ENCODE measurements around the gene RABL3. TPM values are rescaled to one million over a fixed set of nuclear protein-coding genes. Genes with fewer than 3 reads are reported as not detected.

The RABL3 gene
- total and polyA plus RNA-seq, 2 of the 13 experiments (the other 11 are each of a cell fraction or from before 2014, with no cell fraction given) = 4.8 to 31.9 TPM

DNA sequence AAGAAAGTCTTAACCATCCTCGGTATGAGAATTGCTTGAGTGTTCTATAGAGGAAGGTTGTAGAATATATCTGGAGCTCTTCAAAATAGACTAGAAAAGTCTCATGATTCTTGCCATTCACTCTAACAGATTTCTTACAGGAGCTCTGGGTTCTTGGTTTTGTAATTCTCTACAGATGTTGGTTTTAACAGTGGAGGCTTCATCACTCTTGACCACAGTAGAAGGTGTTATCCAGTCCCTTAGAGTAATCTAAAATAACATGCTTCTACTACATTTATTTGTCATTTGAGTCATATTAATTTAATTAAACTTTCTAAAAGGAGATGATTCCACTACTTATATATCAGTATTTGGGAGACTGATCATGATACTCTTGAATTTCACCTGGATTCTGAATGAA is 9.9 kb upstream of the RABL3 start (continued):
- TF ChIP-seq, protein P1, sequence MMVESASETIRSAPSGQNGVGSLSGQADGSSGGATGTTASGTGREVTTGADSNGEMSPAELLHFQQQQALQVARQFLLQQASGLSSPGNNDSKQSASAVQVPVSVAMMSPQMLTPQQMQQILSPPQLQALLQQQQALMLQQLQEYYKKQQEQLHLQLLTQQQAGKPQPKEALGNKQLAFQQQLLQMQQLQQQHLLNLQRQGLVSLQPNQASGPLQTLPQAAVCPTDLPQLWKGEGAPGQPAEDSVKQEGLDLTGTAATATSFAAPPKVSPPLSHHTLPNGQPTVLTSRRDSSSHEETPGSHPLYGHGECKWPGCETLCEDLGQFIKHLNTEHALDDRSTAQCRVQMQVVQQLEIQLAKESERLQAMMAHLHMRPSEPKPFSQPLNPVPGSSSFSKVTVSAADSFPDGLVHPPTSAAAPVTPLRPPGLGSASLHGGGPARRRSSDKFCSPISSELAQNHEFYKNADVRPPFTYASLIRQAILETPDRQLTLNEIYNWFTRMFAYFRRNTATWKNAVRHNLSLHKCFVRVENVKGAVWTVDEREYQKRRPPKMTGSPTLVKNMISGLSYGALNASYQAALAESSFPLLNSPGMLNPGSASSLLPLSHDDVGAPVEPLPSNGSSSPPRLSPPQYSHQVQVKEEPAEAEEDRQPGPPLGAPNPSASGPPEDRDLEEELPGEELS (CRISPR knock-in tag; IDR thresholded peaks at IDR 0.05) = no peak

DNA sequence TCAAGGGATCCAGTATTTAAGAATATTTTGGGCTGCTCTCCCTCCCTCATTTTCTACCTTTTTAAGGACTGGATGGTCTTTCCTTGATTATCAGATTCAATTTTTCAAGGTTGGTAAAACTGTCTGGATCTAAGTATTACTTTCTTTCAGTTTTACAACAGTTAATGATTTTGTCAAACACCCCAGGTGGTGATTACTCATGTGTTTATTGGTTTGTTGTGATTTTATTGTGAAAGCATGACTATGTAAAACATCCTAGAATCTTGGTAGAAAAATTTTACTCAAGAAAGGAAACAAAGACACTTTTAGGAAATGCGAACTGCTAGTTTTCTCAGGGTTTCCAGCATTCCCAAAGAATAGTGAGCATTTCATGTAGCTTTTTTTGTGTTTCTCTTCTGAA is 7.5 kb upstream of the RABL3 start:
- no peaks in the 10 kb centered on the region for H4K20me1 ChIP-seq (ENCODE audit: insufficient read depth, low read length)
- in situ Hi-C loops (cut with HindIII; ENCODE audit: extremely low pct_ligation_motif_present, low pct_unique_long_range_greater_than_20kb) = no loop called here

DNA sequence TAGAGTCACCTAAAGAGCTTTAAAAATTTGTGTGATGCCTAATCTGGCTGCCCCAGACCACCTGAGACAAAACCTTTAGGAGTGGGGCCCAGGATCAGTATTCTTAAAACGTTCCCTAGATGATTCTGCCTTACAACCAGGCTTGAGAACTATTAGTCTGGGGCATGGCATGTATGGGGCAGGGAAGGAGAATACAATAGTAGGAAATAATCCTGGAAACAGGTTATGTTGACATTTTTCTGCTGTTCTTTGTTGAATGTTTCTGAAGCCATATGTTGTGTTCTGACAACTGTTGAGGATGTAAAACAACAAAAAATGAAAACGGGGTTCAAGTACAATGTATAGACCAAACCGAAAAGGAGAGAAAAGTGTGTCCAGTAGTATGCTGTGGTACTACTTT is 3.1 kb upstream of the RABL3 start:
- Histone ChIP-seq H3K9me3 (ENCODE audit: low read length) (no peaks in the 10 kb centered on the region), H3K9ac (ENCODE audit: insufficient read depth, low read depth, low read length) (no peak overlapping the region), H3K79me2 (ENCODE audit: insufficient read depth, low read length) (peaks cover 47% of the 10 kb centered on the region), H3K27me3 (ENCODE audit: control insufficient read depth in 1 of 2, insufficient read depth in 2 of 2, low read length in 2 of 2) (no peaks in the 10 kb centered on the region; a peak in 1 of 5 replicates), H3K4me2 (ENCODE audit: low read depth, low read length) (no peak overlapping the region), H3K36me3 (replicated peaks in 1 of 2; ENCODE audit: control insufficient read depth in 1 of 2, insufficient read depth in 2 of 2, low read length in 2 of 2) (peaks cover 0 to 2% of the 10 kb centered on the region in 2 experiments; a peak in 1 of 5 replicates), H3K4me1 (ENCODE audit: insufficient read depth, low read length) (peaks cover 29% of the 10 kb centered on the region), H3K4me3 (replicated peaks in 1 of 3; ENCODE audit: insufficient read depth in 1 of 3, low read depth in 2 of 3, low read length in 3 of 3) (no peak overlapping the region), H3K27ac (ENCODE audit: extremely low read length, insufficient read depth, low read length) (no peak overlapping the region), H2AFZ (ENCODE audit: low read length) (no peak overlapping the region), H4K20me1 (ENCODE audit: insufficient read depth, low read length) (no peaks in the 10 kb centered on the region)
- no peak for ATAC-seq
- TF ChIP-seq, protein P2, sequence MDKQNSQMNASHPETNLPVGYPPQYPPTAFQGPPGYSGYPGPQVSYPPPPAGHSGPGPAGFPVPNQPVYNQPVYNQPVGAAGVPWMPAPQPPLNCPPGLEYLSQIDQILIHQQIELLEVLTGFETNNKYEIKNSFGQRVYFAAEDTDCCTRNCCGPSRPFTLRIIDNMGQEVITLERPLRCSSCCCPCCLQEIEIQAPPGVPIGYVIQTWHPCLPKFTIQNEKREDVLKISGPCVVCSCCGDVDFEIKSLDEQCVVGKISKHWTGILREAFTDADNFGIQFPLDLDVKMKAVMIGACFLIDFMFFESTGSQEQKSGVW (CRISPR knock-in tag; IDR thresholded peaks at IDR 0.05; ENCODE audit: borderline replicate concordance) = no peak
- in situ Hi-C loops (cut with HindIII; ENCODE audit: extremely low pct_ligation_motif_present, low pct_unique_long_range_greater_than_20kb) = no loop called here
- 96% methylated on average over 3 of the region's 3 CpGs for WGBS (ENCODE audit: low lambda C conversion rate)
- CTCF ChIA-PET (ENCODE audit: low intra/inter-chr PET ratio, low total read pairs) = no interaction called here
- no peak for DNase-seq (ENCODE audit: low spot score)
- no peak for FAIRE-seq
- intact Hi-C loops (cut with micrococcal nuclease; ENCODE audit: unreplicated experiment) = no loop called here
- no TSS peak for BruUV-seq (replicated peaks)
- POLR2A ChIA-PET = no interaction called here

More for the DNA sequence above, 7.5 kb upstream of the RABL3 start:
- Histone ChIP-seq H3K9me3 (ENCODE audit: low read length) (no peaks in the 10 kb centered on the region), H3K9ac (ENCODE audit: insufficient read depth, low read depth, low read length) (no peak overlapping the region), H3K4me3 (replicated peaks in 1 of 3; ENCODE audit: insufficient read depth in 1 of 3, low read depth in 2 of 3, low read length in 3 of 3) (no peak overlapping the region), H3K36me3 (replicated peaks in 1 of 2; ENCODE audit: control insufficient read depth in 1 of 2, insufficient read depth in 2 of 2, low read length in 2 of 2) (peaks cover 0 to 22% of the 10 kb centered on the region in 2 experiments; a peak in 2 of 5 replicates), H3K27me3 (ENCODE audit: control insufficient read depth in 1 of 2, insufficient read depth in 2 of 2, low read length in 2 of 2) (no peaks in the 10 kb centered on the region), H3K27ac (ENCODE audit: extremely low read length, insufficient read depth, low read length) (no peak overlapping the region), H3K4me2 (ENCODE audit: low read depth, low read length) (no peak overlapping the region), H3K79me2 (ENCODE audit: insufficient read depth, low read length) (peaks cover 17% of the 10 kb centered on the region), H2AFZ (ENCODE audit: low read length) (no peak overlapping the region), H3K4me1 (ENCODE audit: insufficient read depth, low read length) (peaks cover 6% of the 10 kb centered on the region)
- intact Hi-C loops (cut with micrococcal nuclease; ENCODE audit: unreplicated experiment) = no loop called here
- WGBS (ENCODE audit: low lambda C conversion rate) = 94% methylated on average over 1 of the region's 1 CpG
- BruUV-seq (replicated peaks) = no TSS peak
- no peak for ATAC-seq
- ChIA-PET CTCF (ENCODE audit: low intra/inter-chr PET ratio, low total read pairs) (no interaction called here), POLR2A (no interaction called here)
- TF ChIP-seq ZBTB21 (CRISPR knock-in tag; IDR thresholded peaks at IDR 0.05) = no peak
- no peak for TF ChIP-seq ZNF549 (CRISPR knock-in tag; IDR thresholded peaks at IDR 0.05)
- no peak for DNase-seq (ENCODE audit: low spot score)
- FAIRE-seq = no peak

All from HepG2 (cell line).